DMS153 (cell line): Measurements from ENCODE around the gene RPS6KA5.
"Not testable (repeated sequence)": the region's sequence is repeated elsewhere in the genome, so short reads cannot be mapped to it uniquely, and the experiment has no call there.

Experiments
- DNase-seq: peaks from one replicate; lab custom pipeline; 2025; lab: John Stamatoyannopoulos, UW

The RPS6KA5 gene

GRCh38 chr14:91060351-91061055 is at the start of gene RPS6KA5:
TSS of gene RPS6KA5 (minus strand) at chr14:91060641. CDS start at chr14:91060434, 207 bp downstream.
- DNase-seq = peak; percentile 100

GRCh38 chr14:91108941-91109611 is 48.6 kb upstream of the RPS6KA5 start:
- peak; percentile 21 for DNase-seq

- no peak for DNase-seq
Measured at GRCh38 chr14:91103116-91103515, 42.7 kb upstream of the RPS6KA5 start.

GRCh38 chr14:91100102-91100501 is 39.7 kb upstream of the RPS6KA5 start:
- no peak for DNase-seq

GRCh38 chr14:91098591-91098990 is 38.1 kb upstream of the RPS6KA5 start:
- DNase-seq = no peak

GRCh38 chr14:91097657-91098056 is 37.2 kb upstream of the RPS6KA5 start:
- DNase-seq = not testable (repeated sequence)

GRCh38 chr14:91095178-91095577 is 34.7 kb upstream of the RPS6KA5 start:
- no peak for DNase-seq

GRCh38 chr14:91094772-91095171 is 34.3 kb upstream of the RPS6KA5 start:
- no peak for DNase-seq

GRCh38 chr14:91093743-91094472 is 33.5 kb upstream of the RPS6KA5 start:
- DNase-seq = not testable (repeated sequence)

- no peak for DNase-seq
Measured at GRCh38 chr14:91092073-91092472, 31.6 kb upstream of the RPS6KA5 start.

GRCh38 chr14:91090743-91091142 is 30.3 kb upstream of the RPS6KA5 start:
- no peak for DNase-seq

GRCh38 chr14:91089958-91090535 is 29.6 kb upstream of the RPS6KA5 start:
- DNase-seq = no peak

GRCh38 chr14:91088585-91089235 is 28.3 kb upstream of the RPS6KA5 start:
- DNase-seq = no peak

- DNase-seq = not testable (repeated sequence)
Measured at GRCh38 chr14:91087470-91087869, 27.0 kb upstream of the RPS6KA5 start.

- no peak for DNase-seq
Measured at GRCh38 chr14:91084516-91084915, 24.1 kb upstream of the RPS6KA5 start.

GRCh38 chr14:91082282-91082681 is 21.8 kb upstream of the RPS6KA5 start:
- DNase-seq = no peak

- no peak for DNase-seq
Measured at GRCh38 chr14:91080071-91080470, 19.6 kb upstream of the RPS6KA5 start.

GRCh38 chr14:91078095-91078737 is 17.8 kb upstream of the RPS6KA5 start:
- DNase-seq = no peak

GRCh38 chr14:91075553-91075952 is 15.1 kb upstream of the RPS6KA5 start:
- DNase-seq = no peak

- DNase-seq = no peak
Measured at GRCh38 chr14:91070572-91070971, 10.1 kb upstream of the RPS6KA5 start.

- no peak for DNase-seq
Measured at GRCh38 chr14:91068642-91069041, 8.2 kb upstream of the RPS6KA5 start.
